Activated naive CD4-positive, alpha-beta T cell treated with anti-CD3 and anti-CD28 coated beads for 36 hours (primary cell): ENCODE data around the gene CCDC70. TPM values are rescaled to one million over a fixed set of nuclear protein-coding genes. Genes with fewer than 3 reads are reported as not detected.
A peak's percentile ranks its signal among the peaks of the same experiment; 100 is the strongest.

ENCODE experiments used
- CTCF ChIA-PET: fragments of 350-600 bp; sonication (Branson Sonifier 250); formaldehyde crosslinking; loops from one replicate; lab custom pipeline; 2021; ENCODE audit warnings: antibody characterized with exemption; lab: Charles Lee
- DNase-seq: peaks from one replicate; pipeline ENCODE4 v3.0.0-alpha.2; 2020
- H3K27ac Mint-ChIP-seq: one replicate; pipeline ENCODE4 v1.8.0; 2021; ENCODE audit warnings: mild to moderate bottlenecking, mixed read lengths
- H3K27me3 Mint-ChIP-seq: one replicate; pipeline ENCODE4 v1.8.0; 2021; ENCODE audit warnings: low read depth, mixed read lengths
- H3K36me3 Mint-ChIP-seq: one replicate; pipeline ENCODE4 v1.8.0; 2021; ENCODE audit warnings: low read depth, mixed read lengths
- H3K4me1 Mint-ChIP-seq: one replicate; pipeline ENCODE4 v1.8.0; 2021; ENCODE audit warnings: low read depth, mixed read lengths
- H3K4me3 Mint-ChIP-seq: one replicate; pipeline ENCODE4 v1.8.0; 2021; ENCODE audit warnings: mild to moderate bottlenecking, moderate library complexity, mixed read lengths
- H3K9me3 Mint-ChIP-seq: one replicate; pipeline ENCODE4 v1.8.0; 2021; ENCODE audit warnings: mixed read lengths
- intact Hi-C: fragments of 100-400 bp; cut with micrococcal nuclease; formaldehyde crosslinking; loops from one replicate; pipeline ENCODE4 v1.15.1; 2023
- total RNA-seq, 2 experiments: library from RNA; stranded (reverse); gene quantifications; one replicate each; pipeline ENCODE4 v1.2.3, GENCODE V29; 2021

Gene CCDC70
- total RNA-seq, 2 experiments from 2014 or later: not detected

GRCh38 chr13:51870616-51871015 lies 8.8 kb downstream of the CCDC70 start:
- H3K4me3 Mint-ChIP-seq: no peak overlapping the region
- CTCF ChIA-PET: no interaction called here
- no peak overlapping the region for H3K27ac Mint-ChIP-seq
- H3K36me3 Mint-ChIP-seq: no peaks in the 10 kb centered on the region
- no peak for DNase-seq
- H3K9me3 Mint-ChIP-seq: no peaks in the 10 kb centered on the region
- no peaks in the 10 kb centered on the region for H3K27me3 Mint-ChIP-seq
- H3K4me1 Mint-ChIP-seq: peaks cover 4% of the 10 kb centered on the region
- intact Hi-C loops: no loop called here

DNA sequence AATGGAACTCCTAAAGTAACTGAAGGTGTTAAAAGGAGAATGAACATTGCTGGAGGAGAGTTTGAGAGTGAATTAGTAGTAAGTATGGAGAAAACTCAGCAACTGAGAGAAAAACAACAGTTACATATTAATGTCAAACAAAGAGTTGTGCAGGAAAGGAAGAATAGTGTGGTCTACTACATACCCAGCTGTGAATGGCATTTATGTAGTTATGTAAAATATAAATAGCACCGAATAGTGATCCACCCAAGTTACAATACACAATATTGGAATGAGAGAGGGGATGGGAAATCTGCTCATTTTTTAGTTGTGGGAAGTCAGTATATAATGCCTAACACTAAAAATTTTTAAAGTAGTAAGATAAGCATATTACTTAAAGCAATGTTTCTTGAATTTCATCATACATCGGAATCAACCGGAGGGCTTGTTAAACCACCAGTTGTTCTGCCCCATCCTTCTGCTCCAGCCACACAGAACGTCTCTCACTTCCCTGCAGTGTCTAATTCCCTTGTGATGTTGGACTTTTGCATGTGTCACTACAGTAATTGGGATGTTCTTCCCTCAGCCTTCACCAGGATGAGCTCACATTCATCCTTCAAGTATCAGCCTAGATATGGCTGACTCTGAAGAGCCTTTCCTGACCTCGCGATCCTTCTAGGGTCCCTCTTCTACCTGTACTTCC lies 11.5 kb downstream of the CCDC70 start:
- peaks cover 4% of the 10 kb centered on the region for H3K4me1 Mint-ChIP-seq
- no peak overlapping the region for H3K4me3 Mint-ChIP-seq
- no peak for DNase-seq
- CTCF ChIA-PET: interaction anchor here (2.0 kb wide), 1 partner anchor 254 kb away, joined by 6 read pairs; no protein-coding TSS in a partner anchor
- intact Hi-C loops: no loop called here
- no peaks in the 10 kb centered on the region for H3K36me3 Mint-ChIP-seq
- H3K9me3 Mint-ChIP-seq: no peaks in the 10 kb centered on the region
- H3K27ac Mint-ChIP-seq: peak overlapping the region; percentile 15
- no peaks in the 10 kb centered on the region for H3K27me3 Mint-ChIP-seq

DNA sequence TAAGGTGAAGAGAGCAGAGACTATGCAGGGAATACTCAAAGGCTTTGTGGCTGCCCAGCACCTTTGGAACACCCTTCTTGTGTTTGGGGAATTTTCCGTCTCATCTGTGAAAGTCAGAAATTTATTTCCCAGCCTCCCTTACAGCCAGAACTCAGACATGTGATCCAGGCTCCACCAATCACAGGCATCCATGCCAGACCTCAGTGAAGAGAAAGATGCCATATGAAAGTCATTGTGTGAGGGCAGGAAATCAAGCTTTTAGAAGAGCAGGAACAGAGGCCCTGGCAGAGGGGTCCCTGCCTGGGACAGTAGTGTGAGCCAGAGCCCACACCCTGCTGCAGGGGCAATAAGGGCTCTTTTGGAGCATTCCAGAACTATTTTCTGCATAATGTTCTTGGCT lies 12.1 kb downstream of the CCDC70 start:
- no peaks in the 10 kb centered on the region for H3K9me3 Mint-ChIP-seq
- no peak for DNase-seq

DNA sequence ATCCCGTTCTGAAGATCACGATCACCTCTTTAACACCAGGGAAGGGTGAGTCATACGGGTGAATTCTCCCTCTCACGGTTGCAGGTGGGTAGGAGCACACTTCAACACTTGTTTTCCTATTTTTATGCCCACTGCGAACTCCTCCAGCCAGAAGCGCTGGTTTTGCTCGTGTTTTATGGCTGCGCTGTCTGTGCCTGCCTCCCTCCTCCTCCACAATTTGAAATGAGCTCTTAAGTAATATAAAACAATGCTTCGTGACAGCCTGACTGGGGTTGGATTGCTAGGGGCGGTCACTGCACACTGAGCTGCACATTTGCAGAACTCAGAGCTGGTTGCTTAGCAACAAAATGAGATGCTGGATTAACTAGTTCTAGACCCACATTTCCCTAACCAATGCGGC lies 12.9 kb downstream of the CCDC70 start:
- Mint-ChIP-seq H3K9me3 (no peaks in the 10 kb centered on the region), H3K36me3 (no peaks in the 10 kb centered on the region), H3K27ac (no peak overlapping the region), H3K4me3 (no peak overlapping the region), H3K4me1 (peaks cover 4% of the 10 kb centered on the region), H3K27me3 (no peaks in the 10 kb centered on the region)
- CTCF ChIA-PET: interaction anchor here (1.4 to 2.0 kb wide), 2 partner anchors 25 to 253 kb away, joined by 4 to 6 read pairs; no protein-coding TSS in a partner anchor
- intact Hi-C loops: no loop called here
- DNase-seq: no peak

More for the DNA sequence above, 12.1 kb downstream of the CCDC70 start:
- CTCF ChIA-PET: interaction anchor here (2.0 kb wide), 1 partner anchor 254 kb away, joined by 6 read pairs; no protein-coding TSS in a partner anchor
- intact Hi-C loops: no loop called here
- H3K4me1 Mint-ChIP-seq: peaks cover 4% of the 10 kb centered on the region
- H3K36me3 Mint-ChIP-seq: no peaks in the 10 kb centered on the region
- no peak overlapping the region for H3K4me3 Mint-ChIP-seq
- H3K27ac Mint-ChIP-seq: no peak overlapping the region
- H3K27me3 Mint-ChIP-seq: no peaks in the 10 kb centered on the region

GRCh38 chr13:51879133-51879532 lies 17.4 kb downstream of the CCDC70 start:
- Mint-ChIP-seq H3K9me3 (peaks cover 11% of the 10 kb centered on the region), H3K4me1 (no peaks in the 10 kb centered on the region), H3K36me3 (no peaks in the 10 kb centered on the region), H3K27ac (no peak overlapping the region), H3K27me3 (no peaks in the 10 kb centered on the region), H3K4me3 (no peak overlapping the region)
- intact Hi-C loops: no loop called here
- peak; percentile 9 for DNase-seq
- CTCF ChIA-PET: interaction anchor here (0.6 kb wide), 1 partner anchor 327 kb away, joined by 4 read pairs; no protein-coding TSS in a partner anchor

- Mint-ChIP-seq H3K27me3 (no peaks in the 10 kb centered on the region), H3K9me3 (peaks cover 11% of the 10 kb centered on the region), H3K4me3 (no peak overlapping the region), H3K36me3 (no peaks in the 10 kb centered on the region), H3K27ac (no peak overlapping the region), H3K4me1 (no peaks in the 10 kb centered on the region)
- CTCF ChIA-PET: no interaction called here
- intact Hi-C loops: no loop called here
- DNase-seq: no peak
Observed at GRCh38 chr13:51881296-51881695, 19.5 kb downstream of the CCDC70 start.

GRCh38 chr13:51882570-51883225 lies 20.9 kb downstream of the CCDC70 start:
- H3K9me3 Mint-ChIP-seq: peaks cover 11% of the 10 kb centered on the region
- H3K27ac Mint-ChIP-seq: no peak overlapping the region
- CTCF ChIA-PET: interaction anchor here (0.5 to 1.3 kb wide), 4 partner anchors 13 to 596 kb away, joined by 3 to 4 read pairs (median 4); no protein-coding TSS in a partner anchor
- no peaks in the 10 kb centered on the region for H3K4me1 Mint-ChIP-seq
- H3K27me3 Mint-ChIP-seq: no peaks in the 10 kb centered on the region
- H3K36me3 Mint-ChIP-seq: no peaks in the 10 kb centered on the region
- no peak overlapping the region for H3K4me3 Mint-ChIP-seq
- intact Hi-C loops: no loop called here
- no peak for DNase-seq

DNA sequence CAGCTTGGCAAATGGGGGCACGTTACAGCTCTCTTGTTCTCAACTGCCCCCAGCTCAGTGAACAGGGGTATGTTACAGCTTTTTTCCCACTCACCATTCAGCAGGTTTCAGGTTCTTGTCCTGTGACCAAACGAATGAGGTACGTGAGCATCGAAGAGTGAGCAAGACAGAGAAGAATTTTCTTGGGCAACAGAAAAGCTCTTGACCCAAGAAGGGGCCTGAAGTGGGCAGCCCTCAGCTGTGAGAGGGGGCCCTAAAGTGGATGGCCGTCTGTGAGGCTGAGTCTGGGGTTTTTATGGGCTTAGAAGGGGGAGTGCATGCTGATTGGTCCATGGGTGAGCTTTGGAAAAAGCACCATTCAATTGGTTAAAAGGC lies 21.4 kb downstream of the CCDC70 start:
- H3K4me1 Mint-ChIP-seq: no peaks in the 10 kb centered on the region
- DNase-seq: no peak
- no peaks in the 10 kb centered on the region for H3K36me3 Mint-ChIP-seq
- H3K9me3 Mint-ChIP-seq: peaks cover 11% of the 10 kb centered on the region
- intact Hi-C loops: no loop called here
- H3K27me3 Mint-ChIP-seq: no peaks in the 10 kb centered on the region
- H3K27ac Mint-ChIP-seq: no peak overlapping the region
- no peak overlapping the region for H3K4me3 Mint-ChIP-seq
- CTCF ChIA-PET: interaction anchor here (0.9 to 1.3 kb wide), 3 partner anchors 13 to 68 kb away, joined by 3 to 4 read pairs (median 3); no protein-coding TSS in a partner anchor

GRCh38 chr13:51885651-51886050 lies 23.9 kb downstream of the CCDC70 start:
- peaks cover 11% of the 10 kb centered on the region for H3K9me3 Mint-ChIP-seq
- intact Hi-C loops: no loop called here
- CTCF ChIA-PET: interaction anchor here (3.6 kb wide), 1 partner anchor 10 kb away, joined by 15 read pairs; no protein-coding TSS in a partner anchor
- H3K27me3 Mint-ChIP-seq: no peaks in the 10 kb centered on the region
- DNase-seq: no peak
- no peaks in the 10 kb centered on the region for H3K36me3 Mint-ChIP-seq
- no peak overlapping the region for H3K4me3 Mint-ChIP-seq
- no peak overlapping the region for H3K27ac Mint-ChIP-seq
- no peaks in the 10 kb centered on the region for H3K4me1 Mint-ChIP-seq

GRCh38 chr13:51887468-51887867 lies 25.7 kb downstream of the CCDC70 start:
- no peak overlapping the region for H3K27ac Mint-ChIP-seq
- H3K4me3 Mint-ChIP-seq: no peak overlapping the region
- intact Hi-C loops: no loop called here
- CTCF ChIA-PET: interaction anchor here (1.0 to 3.6 kb wide), 2 partner anchors 8 to 11 kb away, joined by 3 to 15 read pairs; no protein-coding TSS in a partner anchor
- peaks cover 7% of the 10 kb centered on the region for H3K9me3 Mint-ChIP-seq
- no peaks in the 10 kb centered on the region for H3K27me3 Mint-ChIP-seq
- DNase-seq: no peak
- no peaks in the 10 kb centered on the region for H3K4me1 Mint-ChIP-seq
- no peaks in the 10 kb centered on the region for H3K36me3 Mint-ChIP-seq

- intact Hi-C loops: no loop called here
- CTCF ChIA-PET: interaction anchor here (0.5 to 4.6 kb wide), 4 partner anchors 47 to 235 kb away, joined by 3 to 43 read pairs (median 4); partner anchors contain the start of gene NEK5
- no peak overlapping the region for H3K27ac Mint-ChIP-seq
- no peaks in the 10 kb centered on the region for H3K4me1 Mint-ChIP-seq
- no peaks in the 10 kb centered on the region for H3K9me3 Mint-ChIP-seq
- peaks cover 2% of the 10 kb centered on the region for H3K27me3 Mint-ChIP-seq
- no peak overlapping the region for H3K4me3 Mint-ChIP-seq
- H3K36me3 Mint-ChIP-seq: no peaks in the 10 kb centered on the region
- no peak for DNase-seq
Observed at GRCh38 chr13:51892657-51893056, 30.9 kb downstream of the CCDC70 start.

GRCh38 chr13:51894239-51894638 lies 32.5 kb downstream of the CCDC70 start:
- no peak for DNase-seq
- Mint-ChIP-seq H3K4me3 (no peak overlapping the region), H3K4me1 (no peaks in the 10 kb centered on the region), H3K36me3 (no peaks in the 10 kb centered on the region), H3K27ac (no peak overlapping the region), H3K9me3 (no peaks in the 10 kb centered on the region), H3K27me3 (peaks cover 2% of the 10 kb centered on the region)
- intact Hi-C loops: no loop called here
- CTCF ChIA-PET: interaction anchor here (0.9 to 4.6 kb wide), 3 partner anchors 8 to 234 kb away, joined by 3 to 43 read pairs (median 15); partner anchors contain the start of gene NEK5
